ENCODE data around the gene ACBD4.

DNA sequence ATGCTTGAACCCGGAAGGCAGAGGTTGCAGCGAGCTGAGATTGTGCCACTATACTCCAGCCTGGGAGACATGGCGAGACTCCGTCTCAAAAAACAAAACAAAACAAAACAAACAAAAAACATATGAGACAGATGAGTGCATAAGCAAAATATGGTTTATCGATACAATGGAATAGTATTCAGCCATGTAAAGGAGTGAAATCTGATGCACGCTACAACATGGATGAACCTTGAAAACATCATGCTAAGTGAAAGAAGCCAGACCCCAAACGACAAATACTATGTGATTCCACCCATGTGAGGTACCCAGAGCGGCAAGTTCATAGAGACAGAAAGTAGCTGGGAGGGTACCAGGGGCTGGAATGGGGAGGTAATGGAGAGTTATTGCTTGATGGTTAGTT is 10.0 kb upstream of the ACBD4 start:
- TF ChIP-seq NR2F6 (IDR thresholded peaks at IDR 0.05) (no peak), NR2F6 (CRISPR knock-in tag; IDR thresholded peaks at IDR 0.05) (no peak), NFIC (IDR thresholded peaks at IDR 0.05; ENCODE audit: low read length) (no peak), SUZ12 (IDR thresholded peaks at IDR 0.05; ENCODE audit: low read depth, low read length) (no peak), CTCF (CRISPR knock-in tag; IDR thresholded peaks at IDR 0.05) (no peak), MAZ (IDR thresholded peaks at IDR 0.05; ENCODE audit: borderline replicate concordance, low read depth, low read length) (no peak), MAZ (CRISPR knock-in tag; IDR thresholded peaks at IDR 0.05; ENCODE audit: low read depth) (no peak)
